ENCODE results near the gene ADAT2.

- TF ChIP-seq CTCF (conservative IDR thresholded peaks at IDR 0.05; ENCODE audit: low read depth, low read length) (no peak), RAD21 (IDR thresholded peaks at IDR 0.05; ENCODE audit: low read length) (no peak), POLR2A (IDR thresholded peaks at IDR 0.05; ENCODE audit: low read depth, low read length) (no peak), MAZ (IDR thresholded peaks at IDR 0.05; ENCODE audit: borderline replicate concordance, low read depth, low read length) (no peak), CEBPB (IDR thresholded peaks at IDR 0.05; ENCODE audit: low read depth, low read length) (no peak), RFX5 (IDR thresholded peaks at IDR 0.05; ENCODE audit: low read depth, low read length) (no peak), MXI1 (IDR thresholded peaks at IDR 0.05; ENCODE audit: borderline replicate concordance, low read depth, low read length) (no peak), ELK1 (IDR thresholded peaks at IDR 0.05; ENCODE audit: borderline replicate concordance, low read depth, low read length) (no peak), MAFK (IDR thresholded peaks at IDR 0.05; ENCODE audit: low read depth, low read length) (no peak), USF2 (IDR thresholded peaks at IDR 0.05; ENCODE audit: low read depth, low read length) (no peak)
These were observed 8.6 kb downstream of the ADAT2 start for GRCh38 chr6:143441680-143442545.
